Hematopoietic multipotent progenitor cell treated with erythropoietin and hydrocortisone succinate and interleukin-3 and kit ligand, for 17 days (in vitro differentiated cells): ENCODE measurements around the gene IGSF1.
"Not testable (repeated sequence)": the region's sequence is repeated elsewhere in the genome, so short reads cannot be mapped to it uniquely, and the experiment has no call there.

Source experiments
- DNase-seq: peaks from one replicate; pipeline ENCODE4 v3.0.0-alpha.2; 2015; ENCODE audit warnings: low spot score

Gene IGSF1

DNA sequence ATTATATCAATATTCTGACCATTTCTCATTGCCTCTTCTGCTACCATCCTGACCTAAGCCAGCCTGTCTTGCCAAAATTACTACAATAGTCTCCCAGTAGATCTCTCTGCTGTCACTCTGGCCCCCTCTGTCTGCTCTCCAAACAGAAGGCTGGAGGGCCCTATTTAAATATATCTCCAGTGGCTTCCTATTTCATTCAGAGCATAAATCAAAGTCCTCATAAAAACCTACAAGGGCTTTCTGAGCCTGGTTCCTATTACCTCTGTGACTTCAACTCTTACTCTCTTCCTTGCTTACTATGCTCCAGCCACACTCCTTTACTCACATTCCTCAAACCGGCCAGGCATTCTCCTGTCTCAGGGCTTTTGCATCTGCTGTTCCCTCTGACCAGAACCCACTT is 19.0 kb downstream of the IGSF1 start:
- DNase-seq: no peak

DNA sequence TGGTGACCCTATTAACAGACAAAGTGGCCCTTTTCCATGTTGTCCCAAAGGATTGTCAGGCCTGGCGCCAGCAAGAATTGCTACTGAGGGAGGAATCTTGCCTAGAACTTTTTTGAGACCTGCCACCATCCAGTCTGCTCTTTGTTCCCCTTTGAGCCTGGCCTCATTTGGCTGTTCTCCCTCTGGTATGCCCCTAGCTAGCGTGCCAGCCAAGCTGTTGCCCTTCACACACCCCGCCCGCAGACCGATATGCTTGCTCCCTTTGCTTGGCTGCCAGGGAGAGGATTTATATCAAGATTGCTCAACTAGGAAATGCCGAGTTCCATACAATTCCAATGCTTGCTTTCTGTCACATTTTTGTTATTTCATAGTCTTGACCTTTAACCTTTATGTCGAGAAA is 24.4 kb downstream of the IGSF1 start:
- DNase-seq: no peak

DNA sequence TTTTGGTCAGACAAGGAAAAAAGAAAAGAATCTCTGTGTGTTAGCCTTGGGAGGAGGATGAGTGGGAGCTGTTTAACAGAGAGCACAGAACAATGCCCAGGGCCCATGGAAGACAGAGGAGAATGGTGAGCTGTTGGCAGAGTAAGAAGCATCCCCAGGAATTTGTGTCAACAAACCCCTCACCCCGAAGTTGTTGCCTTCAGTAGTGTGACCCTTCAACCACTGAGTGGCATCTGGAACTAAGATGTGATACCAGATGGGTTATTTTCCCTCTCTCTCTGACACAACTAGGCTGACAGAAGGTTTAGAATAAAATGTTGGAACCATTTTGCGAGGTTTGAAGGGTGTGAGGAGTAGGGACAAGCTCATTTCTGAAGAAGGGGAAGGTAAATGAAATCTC is 25.1 kb downstream of the IGSF1 start:
- DNase-seq: no peak

DNA sequence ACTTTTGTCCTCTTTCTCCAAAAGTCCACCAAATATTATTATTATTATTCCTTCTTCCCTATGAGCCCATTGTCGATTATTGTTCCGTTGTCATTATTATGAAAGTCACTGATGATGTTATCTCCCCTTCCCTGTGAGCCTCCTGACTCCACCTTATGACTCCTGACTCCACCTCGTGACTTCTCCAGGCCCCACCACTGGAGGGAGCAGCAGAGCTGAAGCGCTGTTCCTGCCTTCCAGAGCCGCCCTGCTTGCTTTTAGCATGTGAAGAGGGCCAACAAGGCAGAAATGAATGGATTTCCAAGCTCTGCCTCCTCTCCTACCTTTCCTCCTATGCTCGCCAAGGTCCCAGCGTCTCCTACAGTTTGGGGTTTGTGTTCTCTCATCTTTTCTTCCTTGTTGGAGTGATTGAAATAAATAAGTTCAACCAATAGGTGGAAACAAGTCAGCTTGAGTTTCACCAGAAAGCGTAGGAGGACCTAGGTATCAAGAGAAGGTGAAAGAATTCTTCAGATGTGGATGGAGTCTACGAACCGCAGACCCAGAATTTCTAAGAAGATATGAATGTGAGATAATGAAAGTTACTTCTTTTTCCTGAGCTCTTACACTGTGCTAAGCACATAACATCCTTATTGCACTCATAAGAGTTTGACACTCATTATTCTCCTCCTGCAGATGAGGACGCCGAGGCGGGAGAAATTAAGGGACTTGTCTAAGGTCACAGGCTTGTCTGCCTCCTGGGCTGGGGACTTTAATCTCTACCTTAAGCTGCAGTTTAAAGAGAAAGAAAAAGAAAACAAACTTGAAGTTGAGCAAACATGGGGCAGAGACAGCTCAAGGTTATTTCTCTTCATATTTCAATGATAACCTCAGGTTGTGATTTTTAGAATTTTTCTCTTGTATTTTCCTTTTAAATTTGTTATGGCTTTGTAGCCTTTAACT is 26.1 kb downstream of the IGSF1 start:
- DNase-seq: peak; percentile 3

DNA sequence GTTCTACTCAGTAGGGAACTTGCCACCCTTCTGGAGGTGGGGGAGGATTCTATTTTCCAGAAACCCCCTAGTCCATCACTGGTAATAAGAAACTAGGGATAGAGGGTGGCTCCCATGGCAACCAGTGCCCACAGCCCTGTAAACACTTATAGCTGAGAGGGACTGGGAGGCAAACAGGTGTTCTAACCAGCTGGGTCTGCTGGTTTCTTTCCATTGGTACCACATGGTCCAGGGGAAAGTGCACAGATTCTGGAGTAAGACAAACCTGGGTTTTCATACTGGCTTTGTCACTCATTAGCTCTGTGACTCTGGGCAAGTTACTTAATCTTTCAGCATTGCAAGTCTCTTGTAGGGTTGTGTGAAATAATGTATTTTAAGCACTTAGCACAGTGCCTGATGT is 26.9 kb downstream of the IGSF1 start:
- no peak for DNase-seq

DNA sequence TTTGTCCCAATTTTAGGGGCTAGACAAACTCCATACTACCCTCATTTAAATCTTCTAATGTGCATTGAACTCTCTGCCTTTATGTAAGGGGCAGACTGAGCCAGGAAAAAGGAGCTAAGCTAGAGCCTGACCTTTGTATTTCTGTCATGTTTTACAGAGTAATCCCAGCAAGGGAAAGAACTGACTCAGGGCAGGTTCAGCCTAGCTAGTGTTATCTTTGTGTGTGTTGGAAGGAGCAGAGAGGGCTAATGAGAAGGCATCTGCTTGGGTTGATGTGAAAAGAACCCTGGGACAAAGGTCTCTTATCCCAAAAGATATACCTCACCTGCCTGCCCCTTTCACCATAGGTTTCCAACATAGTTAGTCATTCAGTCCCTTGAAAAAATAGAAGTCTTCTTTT is 31.7 kb downstream of the IGSF1 start:
- DNase-seq: no peak

DNA sequence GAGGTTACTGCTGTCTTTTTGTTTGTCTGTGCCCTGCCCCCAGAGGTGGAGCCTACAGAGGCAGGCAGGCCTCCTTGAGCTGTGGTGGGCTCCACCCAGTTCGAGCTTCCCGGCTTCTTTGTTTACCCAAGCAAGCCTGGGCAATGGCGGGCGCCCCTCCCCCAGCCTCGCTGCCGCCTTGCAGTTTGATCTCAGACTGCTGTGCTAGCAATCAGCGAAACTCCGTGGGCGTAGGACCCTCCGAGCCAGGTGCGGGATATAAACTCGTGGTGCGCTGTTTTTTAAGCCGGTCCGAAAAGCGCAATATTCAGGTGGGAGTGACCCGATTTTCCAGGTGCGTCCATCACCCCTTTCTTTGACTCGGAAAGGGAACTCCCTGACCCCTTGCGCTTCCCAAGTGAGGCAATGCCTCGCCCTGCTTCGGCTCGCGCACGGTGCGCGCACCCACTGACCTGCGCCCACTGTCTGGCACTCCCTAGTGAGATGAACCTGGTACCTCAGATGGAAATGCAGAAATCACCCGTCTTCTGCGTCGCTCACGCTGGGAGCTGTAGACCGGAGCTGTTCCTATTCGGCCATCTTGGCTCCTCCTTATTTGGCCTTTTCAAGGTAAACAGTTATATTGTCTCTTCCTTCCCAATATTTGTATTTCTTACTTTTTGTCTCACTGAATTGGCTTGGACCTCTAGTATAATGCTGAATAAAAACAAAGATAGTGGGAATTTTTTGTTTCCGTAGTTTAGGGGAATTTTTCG is 37.9 kb downstream of the IGSF1 start:
- not testable (repeated sequence) for DNase-seq

DNA sequence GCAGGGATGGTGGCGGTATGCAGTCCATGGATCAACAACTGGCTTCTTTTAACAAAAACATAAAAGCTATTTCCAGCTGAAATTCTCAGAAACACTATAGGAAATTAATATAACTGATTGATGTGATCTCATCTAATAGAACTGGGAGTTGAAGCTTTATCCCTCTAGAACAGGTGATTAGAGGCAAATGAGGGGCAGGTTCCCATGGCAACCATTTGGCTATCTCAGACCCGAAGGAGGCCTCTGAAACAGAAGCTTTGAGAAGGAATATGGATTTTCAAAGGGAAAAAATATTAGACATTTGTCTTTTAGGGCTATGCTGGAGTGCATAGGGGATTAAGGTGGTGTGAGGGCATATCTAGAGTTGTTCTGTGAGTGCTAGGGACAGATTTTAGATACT is 50.0 kb downstream of the IGSF1 start:
- DNase-seq: no peak

DNA sequence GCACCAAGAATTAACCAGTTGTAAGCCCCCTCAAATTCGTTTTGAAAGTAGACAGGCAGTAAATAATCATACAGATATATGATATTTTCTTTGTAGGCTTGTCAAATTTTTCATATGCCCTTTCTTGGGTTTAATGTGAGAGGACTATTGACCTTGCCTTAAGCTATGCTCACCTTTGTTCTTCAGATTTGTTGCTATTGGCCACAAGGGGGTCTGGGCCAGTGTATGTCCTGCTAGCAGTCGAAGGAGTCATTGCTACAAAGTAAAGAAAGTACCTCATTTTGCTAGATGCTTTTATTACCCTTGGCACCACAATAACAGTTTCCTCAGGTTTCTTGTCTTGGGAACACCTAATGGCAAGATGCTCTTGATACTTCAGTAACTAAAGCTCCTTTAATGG is 51.7 kb downstream of the IGSF1 start:
- no peak for DNase-seq

DNA sequence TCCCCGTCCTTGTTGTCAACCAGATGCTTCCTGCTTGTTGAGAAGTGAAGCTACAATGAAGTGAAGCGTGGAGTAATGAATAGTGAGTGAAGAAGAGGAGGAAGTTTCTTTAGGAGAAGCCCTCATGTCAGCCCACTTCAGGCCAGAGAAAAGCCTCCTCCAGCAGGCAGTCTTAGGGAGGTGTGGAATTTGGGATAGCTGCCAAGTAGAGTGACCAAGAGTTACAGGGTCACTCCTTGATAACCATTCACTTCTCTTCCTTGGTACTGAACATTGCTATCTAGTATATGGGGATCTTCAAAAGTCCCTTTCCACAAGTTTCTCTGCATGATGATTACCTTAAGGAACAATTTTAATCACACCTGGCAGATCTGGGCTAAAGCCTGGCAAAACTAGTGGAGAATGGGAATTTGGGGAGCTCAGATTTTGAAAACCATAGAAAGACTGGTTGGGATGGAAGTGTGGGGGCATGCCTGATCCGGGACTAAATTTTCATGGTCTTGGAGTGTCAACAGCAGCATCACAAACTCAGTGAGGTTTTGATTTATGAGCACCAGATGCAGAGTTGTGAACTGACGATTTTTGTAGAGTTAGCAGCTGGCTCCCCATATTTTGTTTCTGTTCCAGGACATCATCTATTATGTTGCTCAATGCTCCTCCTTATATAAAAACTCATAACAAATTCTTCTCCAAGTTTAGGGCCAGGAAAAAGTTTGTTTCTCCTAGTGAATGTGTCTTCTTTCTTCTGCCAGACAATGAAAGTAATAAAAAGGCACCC is 53.1 kb downstream of the IGSF1 start:
- DNase-seq: no peak

DNA sequence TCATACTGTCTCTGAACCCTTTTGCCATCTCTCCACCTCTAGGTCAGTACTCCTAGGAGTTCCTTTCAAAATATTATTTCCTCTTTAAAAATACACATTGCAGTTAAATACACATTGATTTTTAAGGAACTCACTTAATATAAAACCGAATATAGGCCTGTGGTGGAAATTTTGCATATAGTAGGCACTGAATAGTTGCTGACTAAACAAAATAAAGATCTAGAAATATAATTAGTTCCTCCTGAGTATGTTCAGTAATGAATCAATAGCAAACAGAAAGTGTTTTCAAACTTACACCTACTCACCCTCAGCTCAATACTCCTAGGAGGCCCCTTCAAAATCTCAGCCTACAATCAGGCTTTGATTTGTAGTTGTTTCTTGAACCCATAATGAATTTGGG is 61.5 kb downstream of the IGSF1 start:
- no peak for DNase-seq

DNA sequence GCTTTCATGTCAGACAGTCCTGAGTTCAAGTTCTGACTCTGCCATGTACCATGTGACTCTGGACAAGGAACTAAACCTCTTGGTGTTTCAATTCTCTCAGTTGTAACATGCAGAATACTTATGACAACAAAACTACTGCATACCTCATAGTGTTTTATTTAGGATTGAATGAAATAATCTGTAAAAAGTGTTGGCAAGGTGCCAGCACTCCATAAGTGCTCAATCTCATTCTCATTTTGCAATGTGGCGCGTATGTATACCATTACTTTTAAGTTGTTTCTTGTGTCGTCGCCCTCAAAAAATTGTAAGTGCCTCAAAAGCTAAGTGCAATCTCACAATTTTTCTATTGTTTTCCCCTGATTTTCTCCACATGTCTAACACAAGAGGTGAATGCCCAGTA is 62.5 kb downstream of the IGSF1 start:
- no peak for DNase-seq

DNA sequence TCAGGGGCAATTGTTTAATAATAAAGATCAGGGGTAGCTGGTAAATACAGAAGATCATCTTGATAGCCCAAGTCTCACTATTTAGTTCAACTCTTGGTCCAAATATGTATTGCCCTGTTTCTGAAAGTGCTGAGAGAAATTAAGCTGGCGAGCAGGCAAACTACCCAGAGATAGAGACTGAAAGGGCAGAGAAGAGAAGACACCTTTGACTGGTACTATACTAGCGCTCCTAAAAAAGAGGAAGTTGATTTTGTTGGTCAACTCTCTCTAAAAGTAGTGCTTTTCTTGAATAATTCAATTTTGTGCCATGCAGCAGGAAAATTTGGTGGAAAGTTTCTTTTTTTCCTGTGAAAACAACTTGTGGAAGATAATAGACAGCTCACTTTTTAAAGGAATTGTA is 64.0 kb downstream of the IGSF1 start:
- no peak for DNase-seq
